ENCODE measurements around the gene ZNF559.

The ZNF559 gene

DNA sequence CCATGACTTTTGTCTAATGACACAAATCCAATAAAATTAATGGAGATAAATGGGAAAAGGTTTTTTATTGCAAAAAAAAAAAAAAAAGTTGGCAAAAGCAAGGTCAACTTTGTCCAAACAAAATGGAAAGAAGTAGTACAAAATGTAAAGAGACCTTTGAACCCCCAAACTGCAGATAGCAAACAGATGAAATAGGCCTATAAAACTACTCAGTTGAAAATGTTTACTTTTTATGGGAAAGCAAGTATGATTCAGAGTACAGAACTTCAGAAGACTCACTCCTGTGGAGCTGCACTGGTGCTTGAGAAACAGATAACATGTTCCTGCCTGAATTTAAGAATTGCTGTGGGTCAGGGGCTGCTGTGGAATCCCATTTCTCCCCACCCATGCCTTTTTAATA lies 29.0 kb downstream of the ZNF559 start:
- DNase-seq (ENCODE audit: low read depth in 2 of 2, low spot score in 1 of 2) = no peak

DNA sequence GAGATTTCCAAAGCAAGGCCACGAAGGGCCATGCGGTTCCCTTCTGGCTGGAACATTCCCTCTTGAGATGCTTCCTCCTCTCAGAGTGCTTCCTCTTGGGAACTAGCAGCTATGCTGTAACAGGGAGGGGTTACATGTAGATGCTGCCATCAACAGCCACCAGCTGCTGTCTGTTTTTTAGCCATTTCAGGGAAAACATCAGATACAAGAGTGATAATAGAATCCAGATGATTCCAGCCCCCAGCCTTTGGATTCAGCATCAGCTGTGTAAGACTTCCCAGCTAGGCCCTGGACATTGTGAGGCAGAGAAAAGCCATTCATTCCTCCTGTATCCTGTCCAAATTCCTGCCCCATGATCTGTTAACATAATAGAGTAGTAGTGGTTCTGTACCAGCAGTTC lies 30.7 kb downstream of the ZNF559 start:
- DNase-seq (ENCODE audit: low read depth in 2 of 2, low spot score in 1 of 2) = no peak

DNA sequence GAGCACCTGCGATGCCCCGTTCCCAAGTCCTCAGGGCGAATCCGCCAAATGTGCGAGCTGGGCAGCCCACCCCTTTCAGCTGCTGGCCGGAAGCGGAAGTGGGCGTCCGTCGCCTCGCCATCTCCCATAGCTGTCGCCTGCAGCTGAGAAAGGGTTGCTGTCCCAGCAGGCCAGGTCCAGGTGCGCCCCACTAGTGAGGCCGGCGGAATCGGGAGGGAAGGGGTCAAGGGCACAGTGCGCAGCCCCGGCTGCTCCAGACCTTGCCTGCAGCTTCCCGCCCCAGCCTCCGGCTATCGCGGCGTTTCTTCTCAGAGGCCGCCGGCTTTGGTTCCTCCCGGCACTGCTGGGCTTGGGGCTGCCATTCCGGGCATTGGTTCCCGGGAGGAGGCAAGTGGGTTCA lies 38.9 kb downstream of the ZNF559 start, which contains the start of gene ZNF177:
Gene ZNF177, plus strand, starts transcription at position 109 of the 400 bp plus-strand sequence. CDS start 15,299 bp downstream, outside the sequence.
- DNase-seq (ENCODE audit: low read depth in 2 of 2, low spot score in 1 of 2) = no peak

DNA sequence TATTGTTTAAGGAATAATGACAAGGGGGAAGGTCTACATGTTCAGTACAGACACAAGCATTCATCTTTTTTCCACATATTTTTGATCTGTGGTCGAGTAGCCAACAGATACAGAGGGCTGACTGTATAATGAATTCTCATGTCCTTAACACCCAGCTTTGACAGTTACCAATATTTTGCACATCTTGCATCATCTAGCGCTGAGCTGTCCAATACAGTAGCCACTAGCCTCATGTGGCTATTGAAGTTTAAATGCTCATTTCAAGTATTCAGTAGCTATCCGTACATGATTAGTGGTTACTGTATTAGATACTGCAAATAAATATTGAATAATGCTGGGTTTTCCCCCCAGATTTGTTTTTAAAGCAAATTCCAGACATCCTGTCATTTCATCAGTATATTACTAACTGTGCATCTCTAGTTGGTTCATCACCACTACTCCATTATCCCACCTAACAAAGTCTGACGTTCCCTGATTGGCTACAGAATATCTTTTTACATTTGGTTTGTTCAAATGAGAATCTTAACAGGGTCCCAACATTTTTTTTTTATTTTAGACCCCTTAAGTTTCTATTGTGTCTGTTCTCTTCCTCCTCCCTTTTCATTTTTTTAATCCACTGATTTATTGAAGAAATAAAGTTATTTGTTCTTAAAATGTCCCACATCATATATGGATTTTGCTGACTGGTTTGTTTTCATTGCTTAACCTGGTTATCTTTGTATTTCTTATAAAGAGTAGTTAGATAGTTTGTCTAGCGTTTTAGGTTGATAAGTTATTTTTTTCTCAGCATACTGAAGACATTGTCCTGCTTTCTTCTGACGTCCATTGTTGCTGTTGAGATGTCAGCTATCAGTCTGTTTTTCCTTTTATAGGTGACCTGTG lies 47.0 kb downstream of the ZNF559 start:
- DNase-seq (ENCODE audit: low read depth in 2 of 2, low spot score in 1 of 2) = no peak

DNA sequence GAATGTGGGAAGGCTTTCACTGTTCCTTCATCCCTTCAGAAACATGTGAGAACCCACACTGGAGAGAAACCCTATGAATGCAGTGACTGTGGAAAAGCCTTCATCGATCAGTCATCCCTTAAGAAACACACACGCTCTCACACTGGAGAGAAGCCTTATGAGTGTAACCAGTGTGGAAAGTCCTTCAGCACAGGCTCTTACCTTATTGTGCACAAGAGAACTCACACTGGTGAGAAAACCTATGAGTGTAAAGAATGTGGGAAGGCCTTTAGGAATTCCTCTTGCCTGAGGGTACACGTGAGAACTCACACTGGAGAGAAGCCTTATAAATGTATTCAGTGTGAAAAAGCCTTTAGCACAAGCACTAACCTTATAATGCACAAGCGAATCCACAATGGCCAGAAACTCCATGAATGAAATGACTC lies 57.4 kb downstream of the ZNF559 start:
- no peak for DNase-seq (ENCODE audit: low read depth in 2 of 2, low spot score in 1 of 2)
